ENCODE data around the gene PTPRD.

Gene PTPRD

GRCh38 chr9:9754186-9754585 lies 858.6 kb downstream of the PTPRD start:
- Histone ChIP-seq H3K9me3 (ENCODE audit: insufficient read depth, low read depth, low read length) (no peaks in the 10 kb centered on the region), H3K9me2 (replicated peaks; ENCODE audit: low read depth, low read length) (no peaks in the 10 kb centered on the region), H2AFZ (ENCODE audit: low read length) (no peak overlapping the region), H3K79me2 (ENCODE audit: insufficient read depth, low read length) (no peaks in the 10 kb centered on the region), H3K4me1 (ENCODE audit: insufficient read depth, low read length, poor library complexity, severe bottlenecking) (no peaks in the 10 kb centered on the region), H3K36me3 (ENCODE audit: insufficient read depth, low read length) (no peaks in the 10 kb centered on the region), H3K4me3 (ENCODE audit: low read length, poor library complexity, severe bottlenecking) (no peak overlapping the region), H4K20me1 (ENCODE audit: insufficient read depth, low read length, poor library complexity, severe bottlenecking) (no peaks in the 10 kb centered on the region), H3F3A (ENCODE audit: low read depth) (no peaks in the 10 kb centered on the region), H3K4me2 (ENCODE audit: low read depth, low read length, poor library complexity, severe bottlenecking) (no peak overlapping the region), H3K27me3 (ENCODE audit: insufficient read depth, low read length, poor library complexity, severe bottlenecking) (no peaks in the 10 kb centered on the region), H3K9ac (ENCODE audit: low read depth, low read length, poor library complexity, severe bottlenecking) (no peak overlapping the region)
- TF ChIP-seq, protein P1, sequence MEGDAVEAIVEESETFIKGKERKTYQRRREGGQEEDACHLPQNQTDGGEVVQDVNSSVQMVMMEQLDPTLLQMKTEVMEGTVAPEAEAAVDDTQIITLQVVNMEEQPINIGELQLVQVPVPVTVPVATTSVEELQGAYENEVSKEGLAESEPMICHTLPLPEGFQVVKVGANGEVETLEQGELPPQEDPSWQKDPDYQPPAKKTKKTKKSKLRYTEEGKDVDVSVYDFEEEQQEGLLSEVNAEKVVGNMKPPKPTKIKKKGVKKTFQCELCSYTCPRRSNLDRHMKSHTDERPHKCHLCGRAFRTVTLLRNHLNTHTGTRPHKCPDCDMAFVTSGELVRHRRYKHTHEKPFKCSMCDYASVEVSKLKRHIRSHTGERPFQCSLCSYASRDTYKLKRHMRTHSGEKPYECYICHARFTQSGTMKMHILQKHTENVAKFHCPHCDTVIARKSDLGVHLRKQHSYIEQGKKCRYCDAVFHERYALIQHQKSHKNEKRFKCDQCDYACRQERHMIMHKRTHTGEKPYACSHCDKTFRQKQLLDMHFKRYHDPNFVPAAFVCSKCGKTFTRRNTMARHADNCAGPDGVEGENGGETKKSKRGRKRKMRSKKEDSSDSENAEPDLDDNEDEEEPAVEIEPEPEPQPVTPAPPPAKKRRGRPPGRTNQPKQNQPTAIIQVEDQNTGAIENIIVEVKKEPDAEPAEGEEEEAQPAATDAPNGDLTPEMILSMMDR (conservative IDR thresholded peaks at IDR 0.05; ENCODE audit: low read length), result no peak
- TF ChIP-seq EZH2phosphoT487 (IDR thresholded peaks at IDR 0.05; ENCODE audit: borderline replicate concordance), result no peak

DNA sequence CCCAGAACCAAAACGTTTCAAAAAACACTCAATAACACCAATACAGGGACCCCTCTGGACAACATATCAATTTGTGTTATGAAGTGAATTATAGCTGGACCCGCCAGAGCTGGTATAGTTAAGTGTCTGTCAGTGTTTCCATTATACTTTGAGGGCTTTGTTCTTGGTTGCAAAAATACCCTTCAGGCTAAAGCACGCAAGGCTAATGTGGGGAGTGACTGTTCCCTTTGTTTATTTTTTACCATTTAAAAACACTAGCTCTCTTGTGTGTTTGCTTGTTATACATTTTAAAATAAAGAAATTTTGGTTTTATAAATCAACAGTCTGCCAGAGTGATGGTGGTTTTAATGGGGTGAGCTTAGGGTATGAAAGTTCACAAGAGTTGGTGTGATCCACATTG lies 859.5 kb downstream of the PTPRD start:
- H3K79me2 ChIP-seq (ENCODE audit: insufficient read depth, low read length), result no peaks in the 10 kb centered on the region
- H2AFZ ChIP-seq (ENCODE audit: low read length), result no peak overlapping the region
- no peaks in the 10 kb centered on the region for H3K36me3 ChIP-seq (ENCODE audit: insufficient read depth, low read length)
- H3K9me2 ChIP-seq (replicated peaks; ENCODE audit: low read depth, low read length), result no peaks in the 10 kb centered on the region
- H3K27me3 ChIP-seq (ENCODE audit: insufficient read depth, low read length, poor library complexity, severe bottlenecking), result no peaks in the 10 kb centered on the region
- H3F3A ChIP-seq (ENCODE audit: low read depth), result no peaks in the 10 kb centered on the region
- no peak overlapping the region for H3K9ac ChIP-seq (ENCODE audit: low read depth, low read length, poor library complexity, severe bottlenecking)
- no peaks in the 10 kb centered on the region for H4K20me1 ChIP-seq (ENCODE audit: insufficient read depth, low read length, poor library complexity, severe bottlenecking)
- H3K4me2 ChIP-seq (ENCODE audit: low read depth, low read length, poor library complexity, severe bottlenecking), result no peak overlapping the region
- no peak overlapping the region for H3K4me3 ChIP-seq (ENCODE audit: low read length, poor library complexity, severe bottlenecking)
- TF ChIP-seq, protein P1 (conservative IDR thresholded peaks at IDR 0.05; ENCODE audit: low read length), result no peak
- no peak for TF ChIP-seq EZH2phosphoT487 (IDR thresholded peaks at IDR 0.05; ENCODE audit: borderline replicate concordance)
- no peaks in the 10 kb centered on the region for H3K4me1 ChIP-seq (ENCODE audit: insufficient read depth, low read length, poor library complexity, severe bottlenecking)
- no peaks in the 10 kb centered on the region for H3K9me3 ChIP-seq (ENCODE audit: insufficient read depth, low read depth, low read length)

- Histone ChIP-seq H3K36me3 (ENCODE audit: insufficient read depth, low read length) (no peaks in the 10 kb centered on the region), H3K9me2 (replicated peaks; ENCODE audit: low read depth, low read length) (no peaks in the 10 kb centered on the region), H3F3A (ENCODE audit: low read depth) (no peaks in the 10 kb centered on the region), H2AFZ (ENCODE audit: low read length) (no peak overlapping the region), H3K4me1 (ENCODE audit: insufficient read depth, low read length, poor library complexity, severe bottlenecking) (no peaks in the 10 kb centered on the region), H4K20me1 (ENCODE audit: insufficient read depth, low read length, poor library complexity, severe bottlenecking) (no peaks in the 10 kb centered on the region), H3K9me3 (ENCODE audit: insufficient read depth, low read depth, low read length) (no peaks in the 10 kb centered on the region), H3K9ac (ENCODE audit: low read depth, low read length, poor library complexity, severe bottlenecking) (no peak overlapping the region), H3K27me3 (ENCODE audit: insufficient read depth, low read length, poor library complexity, severe bottlenecking) (no peaks in the 10 kb centered on the region), H3K4me2 (ENCODE audit: low read depth, low read length, poor library complexity, severe bottlenecking) (no peak overlapping the region), H3K79me2 (ENCODE audit: insufficient read depth, low read length) (no peaks in the 10 kb centered on the region), H3K4me3 (ENCODE audit: low read length, poor library complexity, severe bottlenecking) (no peak overlapping the region)
- TF ChIP-seq, protein P1 (conservative IDR thresholded peaks at IDR 0.05; ENCODE audit: low read length), result no peak
- TF ChIP-seq EZH2phosphoT487 (IDR thresholded peaks at IDR 0.05; ENCODE audit: borderline replicate concordance), result no peak
These were observed 860.1 kb downstream of the PTPRD start for GRCh38 chr9:9752722-9753121.

All from Loucy (cell line).